Renal cortex interstitium (tissue), 3 donors: ENCODE data around the gene CHD8. TPM values are rescaled to one million over a fixed set of nuclear protein-coding genes. Genes with fewer than 3 reads are reported as not detected.

Experiments
- polyA plus RNA-seq, 3 donors: library from polyadenylated mRNA; unstranded; fragments of 120-200 nt; gene quantifications; one replicate each; pipeline ENCODE4 v1.2.1, GENCODE V29; 2013; ENCODE audit not compliant: insufficient read length in 3 of 3

Gene CHD8
- polyA plus RNA-seq, 3 donors, result 72.1 to 81.9 (median 81.6) TPM

Other genes with a start within 250 kb of the CHD8 start
- gene HNRNPC, start 186.7 kb downstream of the CHD8 start, polyA plus RNA-seq, result 1,000 to 10,000 TPM in 1 of 3 donors, 100 to 1,000 TPM in 2; 833 to 1,041 (median 977) TPM
- gene RPGRIP1, start 176.0 kb downstream of the CHD8 start, polyA plus RNA-seq, result under 1 TPM; 0.36 to 0.42 (median 0.40) TPM
- gene SUPT16H, start 72.1 kb downstream of the CHD8 start, polyA plus RNA-seq, result 100 to 1,000 TPM; 136 to 166 (median 145) TPM
- gene RAB2B, start 20.8 kb upstream of the CHD8 start, polyA plus RNA-seq, result 10 to 100 TPM; 38.7 to 43.7 (median 42.4) TPM
- gene TOX4, start 21.1 kb upstream of the CHD8 start, polyA plus RNA-seq, result 10 to 100 TPM; 59.1 to 61.8 (median 61.0) TPM
- gene METTL3, start 55.2 kb upstream of the CHD8 start, polyA plus RNA-seq, result 100 to 1,000 TPM in 1 of 3 donors, 10 to 100 TPM in 2; 87.1 to 106 (median 94.4) TPM
- 10 to 100 TPM; 54.7 to 72.9 (median 67.9) TPM for gene SALL2, start 70.2 kb upstream of the CHD8 start, polyA plus RNA-seq
- under 1 TPM in 2 of 3 donors, not detected in 1; 0.08 to 0.11 TPM for gene OR10G3, start 124.0 kb upstream of the CHD8 start, polyA plus RNA-seq
- gene OR10G2, start 178.8 kb upstream of the CHD8 start, polyA plus RNA-seq, result not detected
- under 1 TPM in 1 of 3 donors, not detected in 2; 0.08 TPM for gene OR4E2, start 197.7 kb upstream of the CHD8 start, polyA plus RNA-seq
- gene OR4E1, start 217.7 kb upstream of the CHD8 start, polyA plus RNA-seq, result under 1 TPM in 2 of 3 donors, not detected in 1; 0.05 to 0.06 TPM